Natural killer cell treated with Interleukin-12 subunit alpha and Interleukin-12 subunit beta and Interleukin-15 and Interleukin-18, amount 100 ng/mL, for 72 hours (primary cell): ENCODE data around the gene MARCHF10. TPM values are rescaled to one million over a fixed set of nuclear protein-coding genes. Genes with fewer than 3 reads are reported as not detected.

Source experiments
- ATAC-seq, 2 donors: fragments of 150-1000 bp; cut with Tn5 transposase in 1 of 2; sonication (Bioruptor Pico), chemical (Tn5 transposase) in 1 of 2; 2 replicates each; pipeline ENCODE4 v1.10.0; 2021
- DNase-seq: peaks from one replicate; pipeline ENCODE4 v3.0.0; 2022; ENCODE audit warnings: low spot score
- H3K27ac Mint-ChIP-seq, 2 donors: 1 replicate in 1 of 2; 2 replicates in 1 of 2; pipeline ENCODE4 v1.8.0; 2022; ENCODE audit warnings: mixed read lengths in 2 of 2, mild to moderate bottlenecking in 1 of 2, moderate library complexity in 1 of 2
- H3K27me3 Mint-ChIP-seq, 2 donors: 1 replicate in 1 of 2; 2 replicates in 1 of 2; pipeline ENCODE4 v1.8.0; 2022; ENCODE audit warnings: mixed read lengths in 2 of 2
- H3K36me3 Mint-ChIP-seq: one replicate; pipeline ENCODE4 v1.8.0; 2022; ENCODE audit warnings: mixed read lengths
- H3K4me1 Mint-ChIP-seq, 2 donors: 1 replicate in 1 of 2; 2 replicates in 1 of 2; pipeline ENCODE4 v1.8.0; 2022; ENCODE audit warnings: low read depth in 2 of 2, mixed read lengths in 2 of 2, mild to moderate bottlenecking in 1 of 2
- H3K4me3 Mint-ChIP-seq: one replicate; pipeline ENCODE4 v1.8.0; 2022; ENCODE audit warnings: mixed read lengths
- H3K9me3 Mint-ChIP-seq: 2 replicates; pipeline ENCODE4 v1.8.0; 2022; ENCODE audit warnings: mixed read lengths
- total RNA-seq, 2 donors: library from RNA; stranded (reverse); gene quantifications; one replicate each; pipeline ENCODE4 v1.2.3, GENCODE V29; 2022

Gene MARCHF10
- total RNA-seq, 2 donors from 2014 or later: not detected

DNA sequence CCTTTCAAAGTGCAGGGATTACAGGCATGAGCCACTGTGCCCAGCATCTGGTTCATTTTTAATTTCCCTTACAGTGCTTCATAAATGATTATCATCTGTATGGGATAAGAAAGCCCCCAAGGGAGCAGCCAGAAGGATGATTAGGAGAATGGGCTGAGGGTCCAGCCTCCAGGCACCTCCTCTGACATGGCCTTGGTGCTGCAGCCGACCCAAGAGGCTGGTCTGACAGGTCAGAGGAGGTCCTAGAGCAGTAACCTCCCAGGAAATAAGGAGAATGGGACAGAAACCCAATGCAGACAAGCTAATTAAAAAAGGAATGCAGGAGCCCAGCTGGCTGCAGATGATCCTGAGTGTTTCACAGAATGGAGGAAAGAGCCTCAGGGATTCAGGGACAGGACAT lies 151.7 kb downstream of the MARCHF10 start:
- ATAC-seq: no peak
- Mint-ChIP-seq H3K4me1 (peaks cover 23 to 25% of the 10 kb centered on the region in 2 donors), H3K27ac (no peak overlapping the region), H3K4me3 (no peak overlapping the region), H3K27me3 (peaks cover 16 to 21% of the 10 kb centered on the region in 2 donors), H3K36me3 (peaks cover 12% of the 10 kb centered on the region), H3K9me3 (peaks cover 6% of the 10 kb centered on the region)
- DNase-seq: no peak

DNA sequence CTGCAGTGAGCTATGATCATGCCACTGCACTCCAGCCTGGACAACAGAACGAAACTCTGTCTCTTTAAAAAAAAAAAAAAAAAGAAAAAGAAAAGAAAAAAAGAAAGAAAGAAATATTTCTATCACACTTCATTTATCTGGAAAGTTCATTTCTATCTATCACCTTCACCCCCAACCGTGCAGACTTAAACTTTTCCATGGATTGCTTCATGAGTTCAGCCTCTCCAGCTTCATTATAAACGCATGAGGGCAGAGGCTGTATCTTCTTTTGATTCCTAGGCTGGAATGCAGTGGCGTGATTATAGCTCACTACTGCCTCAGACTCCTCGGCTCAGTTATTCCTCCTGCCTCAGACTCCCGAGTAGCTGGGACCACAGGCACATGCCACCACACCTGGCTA lies 152.5 kb downstream of the MARCHF10 start:
- no peak overlapping the region for H3K27ac Mint-ChIP-seq
- peaks cover 23 to 25% of the 10 kb centered on the region in 2 donors for H3K4me1 Mint-ChIP-seq
- peaks cover 5% of the 10 kb centered on the region for H3K36me3 Mint-ChIP-seq
- peaks cover 1% of the 10 kb centered on the region for H3K9me3 Mint-ChIP-seq
- DNase-seq (no peak), ATAC-seq (no peak)
- H3K4me3 Mint-ChIP-seq: no peak overlapping the region
- H3K27me3 Mint-ChIP-seq: peaks cover 13 to 15% of the 10 kb centered on the region in 2 donors

DNA sequence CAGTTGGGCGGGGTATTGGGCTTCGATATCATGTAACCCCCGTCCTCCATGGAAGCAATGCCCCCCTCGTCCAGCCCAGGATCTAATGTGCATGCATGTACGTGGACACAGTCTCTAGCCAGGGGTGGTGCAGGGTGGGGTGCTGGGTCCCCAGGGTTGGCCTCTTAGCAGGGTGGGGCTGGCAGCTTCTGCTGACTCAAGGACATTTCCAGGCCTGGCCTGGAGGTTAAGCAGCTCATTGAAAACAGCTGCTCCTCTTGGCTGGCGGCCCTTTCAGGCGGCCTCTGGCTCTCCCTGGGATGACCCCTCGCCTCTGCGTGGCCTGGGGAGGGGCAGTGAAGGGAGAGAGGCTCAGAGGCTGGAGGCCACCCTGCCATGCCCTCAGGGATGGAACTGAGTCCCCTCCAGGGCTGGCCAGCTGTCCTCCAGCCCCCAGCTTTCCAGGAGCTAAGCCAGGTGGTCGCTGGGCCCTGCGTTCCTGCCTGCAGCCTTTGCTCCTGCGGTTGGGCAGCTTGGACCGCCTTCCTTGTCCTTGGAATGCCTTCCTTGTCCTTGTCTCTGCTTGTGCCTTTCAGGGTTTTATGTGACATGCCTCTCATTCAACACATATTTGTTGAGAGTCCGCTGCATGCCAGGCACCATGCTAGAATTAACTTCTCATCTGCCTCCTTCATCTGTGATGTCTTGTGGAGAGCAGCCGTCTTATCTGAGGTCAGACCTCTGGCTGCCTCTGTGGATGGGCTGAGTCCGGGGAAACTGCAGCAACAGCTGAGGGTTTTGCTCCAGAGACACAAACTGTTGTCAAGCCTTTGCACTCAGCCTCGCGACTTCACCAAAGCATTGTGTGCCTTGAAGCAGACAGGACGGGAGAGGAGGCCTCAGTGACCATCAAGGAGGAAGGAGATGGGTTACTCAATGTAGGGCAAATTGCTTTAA lies 154.0 kb downstream of the MARCHF10 start:
- H3K4me1 Mint-ChIP-seq: peaks cover 23 to 25% of the 10 kb centered on the region in 2 donors
- H3K4me3 Mint-ChIP-seq: peak overlapping the region; percentile 74
- no peaks in the 10 kb centered on the region for H3K36me3 Mint-ChIP-seq
- peak overlapping the region in 1 of 2 donors; percentile 53 for H3K27ac Mint-ChIP-seq
- DNase-seq: no peak
- peaks cover 11 to 15% of the 10 kb centered on the region in 2 donors for H3K27me3 Mint-ChIP-seq
- peak in 1 of 2 donors; percentile 1 for ATAC-seq
- H3K9me3 Mint-ChIP-seq: no peaks in the 10 kb centered on the region

DNA sequence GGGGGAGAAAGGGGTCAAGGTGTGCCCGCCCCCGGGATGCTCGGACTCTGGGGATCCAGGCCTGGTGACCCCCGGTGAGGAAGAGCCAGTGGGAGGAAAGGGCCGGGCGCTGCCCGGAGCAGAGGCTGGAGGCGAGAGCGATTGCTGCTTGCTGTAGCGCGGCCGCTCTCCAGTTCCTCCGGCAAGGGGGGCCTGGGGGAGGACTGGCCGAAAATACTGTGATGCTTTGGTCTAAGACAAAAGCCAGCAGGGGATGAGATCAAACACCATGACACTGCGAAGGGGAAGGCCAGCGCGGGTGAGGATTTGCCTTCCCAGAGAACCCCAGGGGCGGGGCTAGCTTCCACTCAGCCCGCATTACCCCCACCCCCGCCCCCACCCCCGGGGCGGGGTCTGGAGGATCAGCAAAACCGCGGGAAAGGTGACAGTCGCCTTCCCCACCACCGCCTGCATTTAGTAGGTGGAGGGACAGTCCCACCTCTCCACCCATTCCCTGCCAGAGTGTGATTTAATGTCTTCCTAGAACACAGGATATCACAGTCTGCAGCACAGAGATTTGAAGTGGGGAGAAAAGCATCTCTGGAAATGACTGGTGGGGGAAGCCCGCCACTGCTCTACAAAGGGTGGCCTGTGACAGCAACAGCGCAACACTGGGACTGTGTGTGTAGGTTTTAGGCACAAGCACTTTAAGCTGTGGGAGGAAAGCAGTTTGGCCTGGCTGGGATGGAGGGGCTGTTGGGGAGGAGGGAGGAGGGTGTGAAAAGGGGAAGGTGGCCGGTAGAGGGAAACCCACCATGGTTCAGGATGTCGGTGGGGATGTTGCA lies 154.9 kb downstream of the MARCHF10 start:
- Mint-ChIP-seq H3K4me1 (peaks cover 23 to 25% of the 10 kb centered on the region in 2 donors), H3K36me3 (no peaks in the 10 kb centered on the region), H3K27ac (peak overlapping the region; percentile 53 to 59), H3K9me3 (no peaks in the 10 kb centered on the region), H3K27me3 (peaks cover 11 to 13% of the 10 kb centered on the region in 2 donors), H3K4me3 (peak overlapping the region; percentile 74)
- peak; percentile 94 to 95 for ATAC-seq
- DNase-seq: peak; percentile 91

DNA sequence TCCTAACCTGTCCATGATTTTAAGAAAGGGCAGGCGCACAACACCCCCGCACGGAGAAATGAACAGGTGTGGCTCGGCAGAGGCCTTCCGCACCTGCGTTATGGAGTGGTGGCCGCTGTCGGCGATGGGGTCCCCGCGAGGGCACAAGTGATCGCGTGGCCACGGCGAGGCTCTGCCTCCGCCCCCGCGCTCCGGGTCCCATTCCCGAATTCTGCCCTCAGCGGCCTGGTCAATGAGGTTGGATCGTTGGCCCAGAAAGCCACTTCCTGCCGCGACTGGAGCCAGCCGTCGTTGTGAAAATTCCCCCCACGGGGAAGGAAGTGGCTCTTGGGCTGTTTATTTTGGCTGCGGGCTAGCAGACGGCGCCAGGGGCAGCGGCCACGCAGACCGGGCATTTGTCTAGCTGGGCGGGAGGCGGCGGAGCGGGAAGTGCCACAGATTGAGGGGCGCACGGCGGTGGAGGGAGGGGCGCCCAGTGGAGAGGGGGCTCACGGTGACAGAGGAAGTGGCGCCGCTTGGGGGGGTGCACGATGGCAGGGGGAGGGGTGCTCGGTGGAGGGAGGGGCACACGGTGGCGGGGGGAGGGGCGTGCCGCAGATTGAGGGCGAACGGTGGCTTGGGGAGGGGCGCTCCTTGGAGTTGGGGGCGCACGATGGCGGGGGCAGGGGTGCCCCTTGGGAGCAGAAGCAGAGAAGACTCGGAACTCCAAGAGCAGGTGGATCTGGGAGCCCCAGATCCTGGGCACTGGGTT lies 155.7 kb downstream of the MARCHF10 start:
- no peaks in the 10 kb centered on the region for H3K36me3 Mint-ChIP-seq
- peak overlapping the region; percentile 74 for H3K4me3 Mint-ChIP-seq
- peaks cover 11 to 13% of the 10 kb centered on the region in 2 donors for H3K27me3 Mint-ChIP-seq
- H3K9me3 Mint-ChIP-seq: no peaks in the 10 kb centered on the region
- peak; percentile 76 for DNase-seq
- peaks cover 23 to 25% of the 10 kb centered on the region in 2 donors for H3K4me1 Mint-ChIP-seq
- H3K27ac Mint-ChIP-seq: peak overlapping the region; percentile 53 to 59
- ATAC-seq: peak in 1 of 2 donors; percentile 3

Other genes starting within 250 kb of the MARCHF10 start
- 1 to 10 TPM; 2.0 to 2.1 TPM for gene MRC2, start 180.6 kb downstream of the MARCHF10 start, total RNA-seq
- 10 to 100 TPM in 1 of 2 donors, 1 to 10 TPM in 1; 8.8 to 17.4 TPM for gene TANC2, start 157.9 kb upstream of the MARCHF10 start, total RNA-seq